DMS114 treated with DMSO at 0.1 percent for 48 hours (cell line): ENCODE data around the gene MAP4K4.

Experiments
- DNase-seq: peaks from one replicate; lab custom pipeline; 2025; ENCODE audit not compliant: unreplicated experiment; lab: John Stamatoyannopoulos, UW

Gene MAP4K4

DNA sequence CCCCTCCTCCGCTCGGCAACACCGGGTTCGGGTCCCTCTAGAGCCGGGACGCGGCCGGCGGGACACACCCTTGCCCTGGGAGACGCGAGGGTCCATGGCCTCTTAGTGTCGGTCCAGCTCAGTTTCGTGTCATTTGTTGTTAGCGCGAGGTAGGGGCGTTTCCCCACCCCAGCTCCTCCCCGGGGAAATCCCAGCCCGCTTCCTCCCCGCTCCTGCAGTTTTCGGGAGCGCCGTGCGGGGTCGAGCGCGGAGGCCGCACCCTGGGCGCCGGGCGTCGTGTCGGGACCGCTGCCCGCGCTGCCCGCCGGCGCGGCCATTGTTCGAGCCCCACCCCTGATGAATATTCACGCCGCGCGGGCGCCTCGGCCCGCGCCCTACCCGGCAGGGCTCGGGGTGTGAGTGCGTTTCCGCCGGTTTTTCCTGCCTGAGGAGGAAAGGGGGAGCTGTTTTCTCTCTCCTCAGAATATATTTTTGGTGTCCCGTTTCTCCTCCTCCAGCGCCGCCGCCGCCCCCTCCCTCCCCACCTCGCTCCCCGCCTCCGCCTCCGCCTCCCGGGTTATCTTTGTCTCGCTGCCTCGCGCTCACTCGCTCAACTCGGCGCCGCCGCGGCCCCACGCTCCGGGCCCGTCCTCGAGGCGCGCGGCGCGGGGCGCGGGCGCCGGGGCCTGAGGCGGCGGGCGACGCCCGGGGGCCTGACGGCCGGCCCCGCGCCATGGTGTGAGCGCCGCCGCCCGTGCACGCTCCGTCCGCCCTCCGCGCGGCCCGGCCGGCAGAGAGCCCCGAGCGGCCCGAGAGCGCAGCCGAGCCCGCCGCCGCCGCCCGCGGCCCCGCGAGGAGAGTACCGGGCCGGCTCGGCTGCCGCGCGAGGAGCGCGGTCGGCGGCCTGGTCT, at the start of gene MAP4K4:
MAP4K4 (plus strand) TSS at position 584 of the 890 bp plus-strand sequence. CDS start 374 bp downstream, outside the sequence.
- DNase-seq = peak; percentile 63

DNA sequence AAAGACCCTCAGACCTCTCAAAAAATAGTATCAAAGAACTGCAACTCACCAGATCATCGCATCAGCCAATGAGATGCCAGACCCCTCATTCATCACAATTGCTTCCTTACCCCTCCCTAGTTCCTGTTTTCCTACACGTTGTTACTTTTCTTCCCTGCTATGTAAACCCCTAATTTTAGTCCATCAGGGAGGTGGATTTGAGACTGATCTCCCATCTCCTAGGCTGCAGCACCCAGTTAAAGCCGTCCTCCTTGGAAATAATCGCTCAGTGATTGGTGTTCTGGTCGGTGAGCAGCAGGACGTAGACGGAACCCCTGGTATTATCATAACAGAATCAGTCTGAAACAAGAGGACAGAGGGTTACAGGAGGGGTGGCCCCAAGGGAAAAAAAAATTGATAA, 44.0 kb upstream of the MAP4K4 start:
- DNase-seq = no peak

DNA sequence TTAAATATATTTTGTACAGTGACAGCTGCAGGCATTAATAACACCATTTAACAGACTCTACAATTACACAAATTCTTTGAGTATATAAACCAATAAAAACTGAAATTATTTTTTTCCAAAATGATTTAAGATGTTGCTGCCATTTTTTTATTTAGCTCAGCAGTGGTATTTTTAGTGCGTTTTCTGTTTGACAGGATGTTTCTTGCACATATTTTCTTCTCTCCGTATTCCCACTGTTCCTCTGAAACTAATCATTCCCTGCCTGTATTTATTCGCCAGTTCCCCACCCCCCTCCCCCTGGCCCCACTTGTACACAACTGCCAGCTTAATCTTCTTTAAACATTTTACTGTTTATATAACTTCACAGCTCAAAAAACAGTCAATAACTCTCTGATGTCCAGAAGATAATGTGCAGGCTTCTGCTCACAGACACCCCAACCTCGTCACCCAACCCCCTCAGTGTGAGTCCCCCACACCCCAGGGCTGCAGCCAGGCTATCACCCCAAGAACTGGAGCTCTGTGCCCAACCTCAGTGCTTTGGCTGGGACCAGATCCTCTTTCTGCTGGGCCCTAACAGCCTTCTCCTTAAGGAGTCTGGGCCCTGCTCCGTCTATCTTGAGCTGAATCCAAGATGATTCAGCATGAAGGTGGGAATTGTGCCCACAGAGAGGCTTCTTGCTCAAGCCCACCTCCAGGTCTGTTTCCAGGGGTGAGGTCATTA, 41.6 kb upstream of the MAP4K4 start:
- DNase-seq = no peak

DNA sequence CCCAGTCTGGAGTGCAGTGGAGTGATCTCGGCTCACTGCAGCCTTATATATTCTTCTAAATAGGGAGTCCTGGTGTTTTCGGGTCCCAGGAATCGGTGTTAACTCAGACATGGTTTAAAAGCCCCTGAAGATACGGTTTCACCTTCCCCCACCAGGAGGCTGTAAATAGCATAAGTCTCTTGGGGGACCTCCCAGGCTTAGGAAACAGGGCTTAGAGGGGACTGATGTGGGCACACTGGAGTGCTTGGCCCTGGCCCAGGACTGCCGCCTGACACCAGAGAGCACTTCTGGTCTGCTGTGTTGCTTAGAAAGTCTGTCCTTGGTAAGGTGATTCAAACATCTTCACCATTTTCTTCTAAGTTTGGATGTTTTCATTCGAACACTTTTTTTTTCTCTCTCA, 39.7 kb upstream of the MAP4K4 start:
- DNase-seq = no peak

DNA sequence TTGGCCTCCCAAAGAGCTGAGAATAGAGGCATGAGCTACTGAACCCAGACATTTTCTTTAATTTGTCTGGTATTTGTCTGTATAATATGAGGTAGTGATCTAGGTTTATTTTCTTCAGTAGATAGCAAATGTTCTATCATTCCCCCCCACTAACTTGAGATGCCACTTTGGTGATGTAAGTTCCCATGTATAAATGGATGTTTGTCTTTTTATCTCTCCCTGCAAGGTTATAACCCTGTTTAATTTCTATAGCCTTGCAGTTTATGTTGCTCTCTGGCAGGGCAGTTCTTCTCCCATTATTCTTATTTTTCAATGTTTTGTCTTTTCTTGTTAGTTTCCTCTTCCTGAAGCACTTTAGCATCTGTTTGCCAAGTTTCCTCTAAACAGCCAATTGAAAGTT, 39.1 kb upstream of the MAP4K4 start:
- DNase-seq = no peak

DNA sequence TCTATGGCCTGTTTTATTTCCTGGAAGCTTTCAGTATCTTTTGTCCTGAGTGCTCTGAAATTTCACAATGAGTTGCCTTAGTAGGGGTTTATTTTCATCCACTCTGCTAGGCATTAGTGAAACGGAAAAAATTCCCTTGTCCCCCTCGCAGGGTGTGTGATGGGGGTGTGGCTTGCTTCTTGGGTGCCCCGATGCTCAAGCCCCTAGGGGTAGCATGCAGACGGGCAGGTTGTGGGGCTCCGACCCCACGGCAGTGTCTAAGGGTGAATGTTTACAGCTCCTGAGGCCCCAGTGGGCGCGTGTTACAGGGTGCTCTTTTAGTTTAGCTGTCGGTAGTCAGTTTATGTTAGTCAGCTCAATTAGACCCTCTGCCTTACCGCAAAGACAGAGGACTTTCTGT, 32.2 kb upstream of the MAP4K4 start:
- no peak for DNase-seq

DNA sequence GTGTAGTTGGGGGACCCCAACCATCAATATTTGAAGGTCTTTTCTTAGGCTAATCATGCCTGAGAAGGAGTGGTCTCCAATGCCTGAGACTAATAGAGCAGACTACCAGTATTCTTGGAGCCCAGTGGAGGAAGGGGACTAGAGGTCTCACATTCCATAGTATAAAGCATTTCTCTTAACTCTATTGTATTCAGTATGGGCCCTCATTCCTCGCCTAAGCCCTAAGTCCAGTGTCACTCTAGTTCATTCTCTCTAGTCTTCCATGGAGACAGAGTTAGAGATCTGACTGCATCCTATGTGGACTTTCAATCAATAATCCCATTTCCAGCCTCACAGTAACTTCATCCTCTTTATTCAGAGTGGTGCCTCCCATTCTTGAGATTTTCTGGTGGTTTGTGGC, 29.7 kb upstream of the MAP4K4 start:
- no peak for DNase-seq

DNA sequence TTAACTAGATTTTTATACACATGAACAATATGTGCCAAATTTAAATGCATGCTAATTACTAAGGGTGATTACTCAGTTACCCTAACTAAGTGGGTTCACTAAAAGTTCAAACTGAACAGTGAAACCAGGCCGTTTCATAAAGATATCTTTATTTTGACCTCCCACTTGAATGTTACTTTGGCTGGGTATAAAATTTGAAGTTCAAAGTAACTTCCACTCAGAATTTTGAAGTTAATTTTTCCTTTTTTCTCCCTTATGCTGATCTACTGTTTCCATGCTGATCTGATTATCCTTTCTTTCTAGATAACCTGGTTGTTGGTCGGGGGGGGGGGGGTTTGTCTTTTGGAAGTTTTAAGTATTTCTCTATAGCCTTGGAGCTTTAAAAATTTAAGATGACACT, 25.5 kb upstream of the MAP4K4 start:
- no peak for DNase-seq

DNA sequence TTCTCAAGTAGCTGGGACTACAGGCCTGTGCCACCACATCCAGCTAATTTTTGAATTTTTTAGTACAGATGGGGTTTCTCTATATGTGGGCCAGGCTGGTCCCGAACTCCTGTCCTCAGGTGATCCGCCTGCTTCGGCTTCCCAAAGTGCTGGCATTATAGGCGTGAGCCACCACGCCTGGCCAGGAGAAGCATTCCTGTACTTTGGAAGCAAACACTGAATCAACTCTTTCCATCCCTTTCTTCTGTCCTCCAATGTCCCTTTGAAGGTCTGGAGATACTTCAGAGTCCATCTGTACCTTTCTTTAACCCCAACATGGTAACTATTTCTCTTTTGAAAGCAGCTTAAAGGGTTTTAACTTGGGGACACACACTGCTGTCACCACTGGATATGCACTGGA, 23.6 kb upstream of the MAP4K4 start:
- no peak for DNase-seq

DNA sequence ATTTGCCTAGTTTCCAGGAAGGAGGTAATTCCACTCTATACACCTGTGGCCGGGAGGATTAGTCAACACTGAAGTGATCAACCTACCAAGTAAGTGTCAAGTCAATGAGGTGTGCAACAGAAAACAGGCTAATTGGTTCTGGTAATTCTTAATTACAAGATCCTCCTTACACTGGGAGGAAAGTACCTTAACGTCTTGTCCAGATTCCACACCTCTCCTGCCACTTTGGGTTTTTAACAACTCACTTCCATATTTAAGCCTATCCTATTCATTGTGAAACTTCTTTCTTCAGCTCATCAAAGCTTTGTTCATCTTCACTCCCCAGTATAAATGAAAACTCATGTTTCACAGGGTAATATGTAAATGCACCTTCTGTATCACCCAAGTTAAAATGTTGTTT, 22.0 kb upstream of the MAP4K4 start:
- no peak for DNase-seq

DNA sequence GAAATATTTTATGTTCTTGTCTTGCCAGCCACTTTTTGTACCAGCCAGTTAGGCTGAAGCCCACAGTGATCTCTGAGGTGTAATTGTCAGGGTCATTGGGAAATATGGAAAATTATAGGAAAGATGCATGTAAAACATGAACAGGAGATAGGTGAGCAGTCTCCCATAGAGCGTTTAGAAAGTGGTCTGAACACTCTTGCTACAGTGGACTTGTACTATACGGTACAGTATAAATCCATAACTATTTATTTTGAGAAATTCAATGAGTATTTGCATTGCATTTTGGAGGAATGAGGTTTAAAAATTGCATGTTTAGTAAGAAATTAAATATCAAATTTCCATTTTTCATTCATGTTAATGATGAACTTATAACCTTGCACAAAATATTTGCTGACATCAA, 20.8 kb upstream of the MAP4K4 start:
- DNase-seq = no peak

DNA sequence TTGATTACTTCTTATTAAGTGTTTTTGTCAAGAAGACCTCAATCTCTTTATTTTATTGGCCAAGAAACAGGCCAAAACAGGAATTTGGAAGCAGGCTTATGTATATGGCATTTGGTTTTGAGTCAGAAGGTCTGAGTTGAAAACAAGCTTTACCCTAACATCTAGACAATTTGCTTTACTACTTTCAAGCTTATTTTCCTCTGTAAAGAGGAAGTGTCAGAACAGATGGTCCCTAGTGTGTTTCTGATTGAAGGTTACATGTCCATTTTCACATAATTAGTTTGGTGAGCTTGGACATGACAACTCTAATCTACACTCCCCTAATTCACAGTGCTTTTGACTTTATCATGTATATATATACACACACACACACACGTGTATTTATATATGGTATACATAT, 19.8 kb upstream of the MAP4K4 start:
- no peak for DNase-seq

DNA sequence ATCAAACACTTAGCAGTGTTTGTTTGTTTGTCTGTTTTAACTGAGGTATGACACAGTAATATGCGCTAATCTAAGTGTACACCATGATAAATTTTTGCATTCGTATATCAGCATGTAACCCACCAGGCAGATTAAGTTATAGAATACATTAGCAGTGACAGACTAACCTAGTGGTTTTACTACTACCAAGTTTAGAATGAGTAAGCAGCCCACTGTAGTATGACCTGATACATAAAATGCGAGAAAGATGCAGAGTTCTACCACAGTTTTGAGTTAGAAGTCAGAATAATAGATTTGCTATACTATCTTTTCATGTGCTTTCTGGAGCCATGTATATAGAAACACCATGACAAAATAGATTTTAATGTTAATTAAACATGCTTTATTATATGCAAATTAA, 19.1 kb upstream of the MAP4K4 start:
- no peak for DNase-seq

DNA sequence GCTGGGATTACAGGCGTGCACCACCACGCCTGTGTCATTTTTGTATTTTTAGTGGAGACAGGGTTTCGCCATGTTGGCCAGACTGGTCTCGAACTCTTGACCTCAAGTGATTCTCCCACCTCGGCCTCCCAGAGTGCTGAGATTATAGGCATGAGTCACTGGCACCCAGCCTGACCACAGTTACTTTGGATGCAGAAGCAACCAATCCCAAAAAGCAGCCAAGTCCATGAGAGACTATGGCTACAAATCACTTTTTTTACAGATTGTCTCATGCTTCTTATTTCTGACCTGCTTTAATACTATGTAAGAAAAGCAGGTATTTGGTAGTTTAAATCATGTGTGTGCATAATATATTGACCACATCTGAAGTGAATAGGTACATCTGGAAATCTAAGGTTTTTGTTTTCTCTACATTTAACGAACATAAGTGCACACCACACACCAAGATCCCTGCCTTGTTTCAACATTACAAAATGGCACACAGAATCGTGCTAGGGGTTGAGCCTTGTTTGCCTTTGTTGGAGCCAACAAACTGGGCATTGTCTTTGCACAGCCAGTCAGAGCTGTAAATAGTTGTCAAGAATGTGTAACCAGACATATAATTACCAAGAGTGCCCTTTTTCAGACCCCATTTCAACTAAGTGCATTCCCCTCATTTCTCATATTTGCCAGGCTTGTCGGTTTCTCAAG, 18.3 kb upstream of the MAP4K4 start:
- DNase-seq = no peak

DNA sequence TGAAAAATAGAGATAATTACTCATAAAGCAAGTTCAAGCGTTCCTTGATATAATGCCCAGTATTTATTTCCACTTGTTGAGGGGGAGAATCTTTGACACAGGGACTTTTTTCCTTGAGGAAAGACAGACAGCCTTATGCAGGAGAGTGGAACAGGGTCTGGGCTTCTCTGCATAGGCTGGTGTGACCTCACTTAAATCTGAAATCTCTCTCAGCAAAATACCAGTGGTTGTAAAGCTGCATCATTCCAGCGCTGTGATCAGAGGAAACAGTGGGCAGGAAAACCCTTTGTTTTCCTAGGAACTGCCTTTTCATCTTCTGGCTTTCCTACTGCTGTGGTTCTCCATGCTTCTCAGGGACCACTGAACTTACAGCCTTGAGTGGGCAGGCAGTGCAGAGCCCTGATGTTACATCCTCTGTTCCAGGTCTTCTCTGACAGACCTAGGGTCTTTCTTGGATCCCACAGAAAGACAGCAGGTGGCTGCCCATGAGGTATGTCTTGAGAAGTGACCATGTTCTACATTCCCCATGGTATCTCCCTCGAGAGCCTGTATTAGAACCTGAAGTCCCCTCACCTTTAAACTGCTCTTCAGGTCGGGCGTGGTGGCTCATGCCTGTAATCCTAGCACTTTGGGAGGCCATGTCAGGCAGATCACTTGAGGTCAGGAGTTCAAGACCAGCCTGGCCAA, 17.6 kb upstream of the MAP4K4 start:
- DNase-seq = no peak

DNA sequence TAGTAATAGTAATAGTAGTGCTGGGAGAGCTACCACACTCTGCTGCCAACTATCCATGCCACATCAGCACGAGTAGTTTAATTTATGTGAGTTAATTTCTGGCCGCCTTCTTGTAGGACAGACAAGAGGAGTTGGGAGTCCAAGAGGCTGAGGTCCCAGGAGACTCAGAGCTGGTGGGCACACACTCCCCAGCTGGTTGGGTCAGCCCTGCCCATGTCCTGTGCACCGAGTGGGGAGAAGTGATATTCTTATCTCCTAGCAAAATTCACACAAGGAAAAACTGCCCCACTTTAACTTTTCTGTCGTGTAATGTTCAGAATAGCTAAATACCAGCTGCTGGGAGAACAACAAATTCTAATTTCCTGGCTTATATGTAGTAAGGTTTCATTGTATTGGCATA, 15.2 kb upstream of the MAP4K4 start:
- DNase-seq = no peak

DNA sequence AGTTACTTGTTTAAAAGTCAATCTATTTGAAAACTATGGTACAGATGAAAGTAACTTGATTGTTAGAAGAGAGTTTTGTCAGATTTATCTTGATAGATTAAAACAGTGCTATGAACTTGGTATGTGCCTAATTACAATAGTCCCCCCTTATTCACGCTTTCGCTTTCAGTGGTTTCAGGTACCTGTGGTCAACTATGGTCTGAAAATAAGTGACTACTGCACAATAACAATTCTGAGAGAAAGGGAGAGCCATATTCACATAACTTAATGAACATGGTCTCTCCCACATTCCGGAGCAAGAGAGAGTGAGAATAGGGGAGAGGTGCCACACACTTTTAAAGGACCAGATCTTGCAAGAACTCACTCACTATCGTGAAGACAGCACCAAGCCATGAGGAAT, 13.2 kb upstream of the MAP4K4 start:
- DNase-seq = no peak

DNA sequence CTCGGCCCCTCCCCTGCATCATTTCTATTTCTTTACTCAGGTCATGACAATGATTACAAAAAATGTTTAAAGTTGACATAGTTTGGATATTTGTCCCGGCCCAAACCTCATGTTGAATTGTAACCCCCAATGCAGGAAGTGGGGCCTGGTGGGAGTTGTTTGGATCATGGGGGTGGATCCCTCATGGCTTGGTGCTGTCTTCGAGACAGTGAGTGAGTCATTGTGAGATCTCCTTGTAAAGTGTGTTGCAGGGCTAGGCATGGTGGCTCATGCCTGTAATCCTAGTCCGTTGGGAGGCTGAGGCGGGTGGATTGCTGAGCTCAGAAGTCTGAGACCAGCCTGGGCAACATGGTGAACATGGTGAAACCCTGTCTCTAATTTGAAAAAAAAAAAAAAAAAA, 9.2 kb upstream of the MAP4K4 start:
- DNase-seq = no peak

DNA sequence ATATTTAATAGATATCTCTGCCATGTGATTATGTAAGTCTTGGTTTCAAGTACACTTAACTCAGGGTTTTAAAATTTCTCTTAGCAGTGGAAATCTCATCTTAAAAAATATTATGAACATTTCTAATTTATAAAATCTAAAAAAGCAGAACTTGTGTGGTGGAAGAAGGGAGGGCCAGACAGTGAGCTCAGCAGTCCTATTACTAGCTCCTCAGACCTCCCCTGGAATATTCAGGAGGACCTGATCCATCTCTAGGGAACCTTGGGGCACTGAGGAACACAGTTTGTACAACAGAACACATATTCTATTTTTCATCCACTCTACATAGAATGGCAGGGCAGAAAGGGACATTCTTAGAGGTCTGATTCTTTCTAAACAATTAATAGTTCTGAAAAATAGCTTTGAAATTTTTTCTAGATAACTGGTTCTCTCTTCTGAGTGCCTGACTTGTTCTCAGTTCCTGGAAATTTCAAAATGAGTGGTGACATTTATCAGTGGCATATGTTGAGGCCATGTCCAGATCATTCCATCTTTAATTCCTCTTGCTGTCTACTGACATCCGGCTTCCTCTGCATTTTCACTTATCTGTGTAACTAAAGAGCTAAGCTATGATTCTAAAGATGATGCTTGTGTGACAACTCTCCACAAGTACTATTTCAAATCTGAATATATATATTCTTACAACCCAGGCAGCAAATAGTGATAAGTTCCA, 8.2 kb upstream of the MAP4K4 start:
- no peak for DNase-seq

DNA sequence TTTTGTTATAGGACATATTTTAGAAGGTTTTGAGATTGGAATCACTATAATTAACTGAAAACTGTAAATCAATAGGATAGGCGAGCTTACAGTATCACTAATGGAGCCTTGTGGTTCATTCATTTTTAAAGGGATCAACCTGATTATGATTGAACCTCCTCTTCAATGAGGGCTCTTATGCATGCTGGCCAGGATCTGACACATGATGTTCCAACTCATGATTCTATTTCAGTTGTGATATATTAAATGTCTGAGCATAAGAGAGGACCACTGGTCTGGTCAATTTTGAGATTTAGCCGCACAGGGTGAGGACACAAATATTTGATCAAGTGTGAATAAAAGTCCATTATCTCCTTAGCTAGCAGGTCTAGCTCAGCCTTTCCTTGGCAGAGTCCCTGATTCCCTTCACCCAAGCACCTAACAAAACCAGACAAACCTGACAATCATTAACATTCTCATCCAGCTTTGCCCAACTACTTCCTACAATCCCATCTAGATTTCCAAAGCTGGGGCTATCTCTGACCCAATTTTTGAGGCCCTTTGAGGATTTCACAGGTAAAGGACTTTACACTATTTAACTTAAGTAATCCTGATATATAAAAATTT, 6.9 kb upstream of the MAP4K4 start:
- DNase-seq = no peak
